Neural cell (in vitro differentiated cells): ENCODE data around the gene ZFP42.

ENCODE experiments used
- CTCF ChIP-seq: fragments of 450-650 bp; IDR thresholded peaks from 2 replicates; pipeline ENCODE4 v1.5.1; 2014; ENCODE audit warnings: antibody characterized with exemption, mild to moderate bottlenecking, moderate library complexity; ENCODE audit not compliant: poor library complexity, severe bottlenecking
- EP300 ChIP-seq: fragments of 450-650 bp; conservative IDR thresholded peaks from 2 replicates; pipeline ENCODE4 v1.6.1; 2014; ENCODE audit warnings: antibody characterized with exemption, mild to moderate bottlenecking, moderate library complexity; ENCODE audit not compliant: poor library complexity, severe bottlenecking
- EZH2 ChIP-seq: fragments of 200-600, 300-800 bp; shearing (Covaris generic), sonication (generic); IDR thresholded peaks from 2 replicates; pipeline ENCODE4 v1.6.1; 2014; ENCODE audit warnings: antibody characterized with exemption, low read length, borderline replicate concordance, mild to moderate bottlenecking; ENCODE audit not compliant: insufficient read depth, poor library complexity, severe bottlenecking
- POLR2AphosphoS5 ChIP-seq: IDR thresholded peaks from 2 replicates; pipeline ENCODE4 v1.6.1; 2012
- RAD21 ChIP-seq: fragments of 450-650 bp; conservative IDR thresholded peaks from 2 replicates; pipeline ENCODE4 v1.6.1; 2014; ENCODE audit warnings: antibody characterized with exemption, mild to moderate bottlenecking, moderate library complexity
- TF ChIP-seq, protein P1 (sequence below): IDR thresholded peaks from 2 replicates; pipeline ENCODE4 v1.6.1; 2012; ENCODE audit warnings: borderline replicate concordance

DNA sequence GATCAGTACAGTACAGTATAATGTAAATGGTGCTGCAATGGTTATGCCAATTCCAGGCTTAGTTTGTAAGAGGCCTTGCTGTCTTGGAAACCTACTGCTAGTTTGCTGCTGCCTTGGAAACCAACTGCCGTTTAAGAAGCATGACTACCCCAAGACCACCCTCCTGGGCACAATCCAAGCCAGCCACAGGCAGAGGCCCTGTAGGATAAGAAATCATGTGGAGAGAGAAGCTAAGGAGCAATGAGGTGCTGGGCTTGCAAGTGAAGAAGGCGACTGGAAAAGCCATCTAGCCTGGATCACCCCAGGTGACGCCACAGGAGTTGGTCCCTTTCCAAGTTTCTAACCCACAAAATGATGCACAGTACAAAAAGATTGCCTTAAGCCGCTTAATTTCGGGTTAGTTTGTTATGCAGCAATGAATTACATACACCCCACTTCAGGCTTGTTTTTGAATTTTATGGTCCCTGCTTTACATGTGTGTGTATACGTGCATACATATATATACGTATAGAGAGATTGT is 16.9 kb downstream of the ZFP42 start:
- no peak for TF ChIP-seq CTCF
- no peak for TF ChIP-seq RAD21
- no peak for TF ChIP-seq EZH2
- TF ChIP-seq EP300 = no peak
- TF ChIP-seq, protein P1, sequence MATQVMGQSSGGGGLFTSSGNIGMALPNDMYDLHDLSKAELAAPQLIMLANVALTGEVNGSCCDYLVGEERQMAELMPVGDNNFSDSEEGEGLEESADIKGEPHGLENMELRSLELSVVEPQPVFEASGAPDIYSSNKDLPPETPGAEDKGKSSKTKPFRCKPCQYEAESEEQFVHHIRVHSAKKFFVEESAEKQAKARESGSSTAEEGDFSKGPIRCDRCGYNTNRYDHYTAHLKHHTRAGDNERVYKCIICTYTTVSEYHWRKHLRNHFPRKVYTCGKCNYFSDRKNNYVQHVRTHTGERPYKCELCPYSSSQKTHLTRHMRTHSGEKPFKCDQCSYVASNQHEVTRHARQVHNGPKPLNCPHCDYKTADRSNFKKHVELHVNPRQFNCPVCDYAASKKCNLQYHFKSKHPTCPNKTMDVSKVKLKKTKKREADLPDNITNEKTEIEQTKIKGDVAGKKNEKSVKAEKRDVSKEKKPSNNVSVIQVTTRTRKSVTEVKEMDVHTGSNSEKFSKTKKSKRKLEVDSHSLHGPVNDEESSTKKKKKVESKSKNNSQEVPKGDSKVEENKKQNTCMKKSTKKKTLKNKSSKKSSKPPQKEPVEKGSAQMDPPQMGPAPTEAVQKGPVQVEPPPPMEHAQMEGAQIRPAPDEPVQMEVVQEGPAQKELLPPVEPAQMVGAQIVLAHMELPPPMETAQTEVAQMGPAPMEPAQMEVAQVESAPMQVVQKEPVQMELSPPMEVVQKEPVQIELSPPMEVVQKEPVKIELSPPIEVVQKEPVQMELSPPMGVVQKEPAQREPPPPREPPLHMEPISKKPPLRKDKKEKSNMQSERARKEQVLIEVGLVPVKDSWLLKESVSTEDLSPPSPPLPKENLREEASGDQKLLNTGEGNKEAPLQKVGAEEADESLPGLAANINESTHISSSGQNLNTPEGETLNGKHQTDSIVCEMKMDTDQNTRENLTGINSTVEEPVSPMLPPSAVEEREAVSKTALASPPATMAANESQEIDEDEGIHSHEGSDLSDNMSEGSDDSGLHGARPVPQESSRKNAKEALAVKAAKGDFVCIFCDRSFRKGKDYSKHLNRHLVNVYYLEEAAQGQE = no peak
- TF ChIP-seq POLR2AphosphoS5 = no peak
